Skeletal muscle tissue (tissue), 4 donors: ENCODE data around the gene RAP1GAP. TPM values are rescaled to one million over a fixed set of nuclear protein-coding genes. Genes with fewer than 3 reads are reported as not detected.

Experiments used
- H3K27ac ChIP-seq: one replicate; pipeline ENCODE4 v1.7.0; 2013; ENCODE audit warnings: mild to moderate bottlenecking, low read depth, low read length, inconsistent platforms
- H3K27me3 ChIP-seq, 3 donors: one replicate each; pipeline ENCODE4 v1.7.0; 2013; ENCODE audit warnings: low read length in 3 of 3; ENCODE audit not compliant: control insufficient read depth in 3 of 3, insufficient read depth in 3 of 3
- H3K36me3 ChIP-seq, 3 donors: one replicate each; pipeline ENCODE4 v1.7.0; 2013; ENCODE audit warnings: low read length in 3 of 3; ENCODE audit not compliant: control insufficient read depth in 3 of 3, insufficient read depth in 3 of 3
- H3K4me1 ChIP-seq, 3 donors: one replicate each; pipeline ENCODE4 v1.7.0; 2013; ENCODE audit warnings: low read length in 3 of 3, mild to moderate bottlenecking in 3 of 3; ENCODE audit not compliant: control insufficient read depth in 3 of 3, insufficient read depth in 3 of 3
- H3K4me3 ChIP-seq, 3 donors: one replicate each; pipeline ENCODE4 v1.7.0; 2013; ENCODE audit warnings: low read length in 3 of 3
- H3K9ac ChIP-seq, 3 donors: one replicate each; pipeline ENCODE4 v1.7.0; 2013; ENCODE audit warnings: low read length in 3 of 3, mild to moderate bottlenecking in 3 of 3, moderate library complexity in 2 of 3, low read depth in 1 of 3
- H3K9me3 ChIP-seq, 3 donors: one replicate each; pipeline ENCODE4 v1.7.0; 2013; ENCODE audit warnings: low read length in 3 of 3; ENCODE audit not compliant: control insufficient read depth in 3 of 3
- total RNA-seq: library from RNA; depleted of rRNA; stranded (reverse); fragments of >200 nt; gene quantifications from one replicate; pipeline ENCODE4 v1.2.3, GENCODE V29; 2014
- donor health status: Osteomylitis.

Gene RAP1GAP
- total RNA-seq, 1 donor from 2014 or later = 1.0 TPM

DNA sequence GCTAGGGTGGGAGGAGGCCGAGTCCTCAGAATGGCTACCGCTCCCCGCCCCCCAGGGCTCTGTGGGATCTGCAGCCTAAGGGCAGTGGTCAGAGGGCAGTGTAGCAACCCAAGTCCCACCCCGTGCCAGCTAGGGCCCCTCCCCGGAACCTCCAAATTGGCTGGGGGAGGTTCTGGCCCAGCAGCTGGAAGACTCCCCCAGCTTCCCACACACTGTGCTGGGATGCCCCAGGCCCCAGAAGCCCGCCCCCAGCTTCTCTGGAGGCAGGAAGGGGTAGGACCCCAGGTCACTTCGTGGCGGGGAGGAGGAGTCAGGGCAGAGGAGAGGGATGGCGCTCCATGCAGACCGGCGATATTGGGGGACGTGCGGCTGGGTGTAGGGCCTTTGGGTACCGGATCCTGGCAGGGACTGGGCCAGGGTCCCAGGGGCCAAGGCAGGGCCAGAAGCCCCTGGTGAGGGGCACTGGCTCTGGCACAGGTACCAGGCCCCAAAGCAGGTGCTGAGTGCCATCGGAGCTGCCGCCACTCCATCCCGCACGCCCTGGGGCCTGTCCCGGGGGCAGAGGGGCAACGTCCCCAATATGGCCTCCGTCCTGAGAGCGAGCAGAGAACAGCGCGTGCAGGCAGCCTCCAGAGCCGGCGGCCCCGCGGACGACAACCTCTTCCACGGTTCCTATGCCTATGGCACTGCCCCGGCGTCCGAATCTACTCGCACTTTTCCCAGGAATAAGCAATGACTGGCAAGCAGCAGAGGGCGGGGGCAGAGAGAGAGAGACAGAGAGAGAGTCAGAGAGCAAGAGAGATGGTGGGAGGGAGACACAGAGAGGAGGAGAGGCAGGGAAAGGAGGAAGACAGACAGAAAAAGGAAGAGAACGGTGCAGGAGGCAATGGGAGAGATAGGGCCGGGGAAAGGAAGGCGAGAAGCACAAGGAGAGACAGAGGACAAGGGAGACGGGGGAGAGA lies 65.7 kb downstream of the RAP1GAP start:
- Histone ChIP-seq H3K27me3 (peaks cover 14 to 45% (median 32%) of the 10 kb centered on the region in 3 donors), H3K4me1 (no peaks in the 10 kb centered on the region), H3K27ac (no peak overlapping the region), H3K36me3 (no peaks in the 10 kb centered on the region), H3K9me3 (no peaks in the 10 kb centered on the region), H3K4me3 (no peak overlapping the region), H3K9ac (no peak overlapping the region)

- H3K4me3 ChIP-seq = no peak overlapping the region
- no peak overlapping the region for H3K9ac ChIP-seq
- no peaks in the 10 kb centered on the region for H3K4me1 ChIP-seq
- no peak overlapping the region for H3K27ac ChIP-seq
- H3K36me3 ChIP-seq = no peaks in the 10 kb centered on the region
- H3K9me3 ChIP-seq = no peaks in the 10 kb centered on the region
- H3K27me3 ChIP-seq = peaks cover 9 to 56% (median 40%) of the 10 kb centered on the region in 3 donors
These were observed 67.7 kb downstream of the RAP1GAP start for GRCh38 chr1:21601278-21602048.

GRCh38 chr1:21599402-21599801 lies 69.8 kb downstream of the RAP1GAP start:
- H3K9ac ChIP-seq = no peak overlapping the region
- peaks cover 12 to 70% (median 56%) of the 10 kb centered on the region in 3 donors for H3K27me3 ChIP-seq
- H3K4me1 ChIP-seq = no peaks in the 10 kb centered on the region
- H3K27ac ChIP-seq = no peak overlapping the region
- no peaks in the 10 kb centered on the region for H3K9me3 ChIP-seq
- H3K36me3 ChIP-seq = no peaks in the 10 kb centered on the region
- H3K4me3 ChIP-seq = no peak overlapping the region

DNA sequence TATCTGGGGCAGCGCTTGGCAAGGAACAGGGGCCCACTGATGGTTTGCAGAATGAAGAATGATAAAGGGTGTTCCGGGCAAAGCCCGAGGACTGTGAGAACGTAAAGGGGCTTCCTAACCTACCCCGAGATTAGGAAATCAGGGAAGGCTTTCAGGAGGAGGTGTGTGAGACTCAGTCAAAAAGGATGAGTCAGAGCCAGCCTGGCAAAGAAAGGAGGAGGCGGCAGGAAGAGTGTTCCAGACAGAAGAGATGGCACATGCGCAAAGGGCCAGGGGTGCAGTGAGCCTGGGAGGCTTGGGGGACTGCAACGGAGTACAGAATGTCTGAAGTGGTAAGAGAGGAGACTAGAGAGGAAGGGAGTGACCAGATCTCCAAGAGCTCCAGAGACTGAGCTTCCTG lies 70.3 kb downstream of the RAP1GAP start:
- Histone ChIP-seq H3K27me3 (peaks cover 13 to 75% (median 61%) of the 10 kb centered on the region in 3 donors), H3K36me3 (no peaks in the 10 kb centered on the region), H3K9ac (no peak overlapping the region), H3K4me1 (no peaks in the 10 kb centered on the region), H3K27ac (no peak overlapping the region), H3K9me3 (no peaks in the 10 kb centered on the region), H3K4me3 (no peak overlapping the region)

GRCh38 chr1:21598417-21598816 lies 70.7 kb downstream of the RAP1GAP start:
- H3K27ac ChIP-seq = no peak overlapping the region
- H3K27me3 ChIP-seq = peaks cover 14 to 77% (median 65%) of the 10 kb centered on the region in 3 donors
- H3K36me3 ChIP-seq = no peaks in the 10 kb centered on the region
- no peaks in the 10 kb centered on the region for H3K4me1 ChIP-seq
- no peak overlapping the region for H3K9ac ChIP-seq
- H3K4me3 ChIP-seq = no peak overlapping the region
- H3K9me3 ChIP-seq = no peaks in the 10 kb centered on the region

DNA sequence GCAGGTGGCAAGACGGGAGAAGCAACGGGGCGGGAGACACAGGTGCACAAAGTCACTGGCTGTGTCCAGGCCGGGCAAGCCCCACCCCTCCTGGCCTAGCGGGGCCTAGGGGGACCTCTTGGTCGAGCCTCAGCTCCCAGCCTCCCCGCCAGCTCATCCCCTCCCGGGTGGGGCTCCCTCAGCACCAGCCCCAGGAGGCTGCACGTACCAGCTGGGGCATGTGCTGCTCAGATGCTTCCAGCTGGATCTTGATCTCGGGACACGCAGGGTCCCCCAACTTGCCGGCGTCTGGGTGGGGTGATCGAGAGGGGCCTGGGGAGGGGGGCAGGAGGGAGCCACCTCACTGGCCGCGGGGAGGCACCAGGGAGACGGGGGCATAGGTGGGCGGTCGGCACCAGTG lies 71.4 kb downstream of the RAP1GAP start:
- Histone ChIP-seq H3K4me3 (no peak overlapping the region), H3K27me3 (peaks cover 14 to 79% (median 71%) of the 10 kb centered on the region in 3 donors)

DNA sequence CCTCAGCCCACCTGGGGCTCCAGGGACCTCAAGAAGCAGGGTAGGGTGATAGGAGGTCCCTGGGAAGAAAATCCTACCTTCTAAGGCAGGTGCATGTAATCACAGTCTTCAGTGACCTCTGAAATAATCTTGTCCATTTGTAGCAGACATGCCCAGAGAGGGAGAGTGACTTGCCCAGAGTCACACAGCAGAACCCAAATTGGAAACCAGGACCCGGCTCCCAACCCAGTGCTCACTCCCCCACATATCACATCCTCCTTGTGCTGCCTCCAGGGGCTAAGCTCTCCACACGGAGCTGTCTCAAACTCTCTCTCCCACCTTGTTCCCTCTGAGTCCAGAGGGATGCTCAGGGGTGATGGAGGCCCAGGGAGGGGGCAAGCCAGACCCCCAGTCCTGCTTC lies 72.5 kb downstream of the RAP1GAP start:
- Histone ChIP-seq H3K27ac (no peak overlapping the region), H3K9ac (no peak overlapping the region), H3K36me3 (no peaks in the 10 kb centered on the region), H3K9me3 (no peaks in the 10 kb centered on the region), H3K4me3 (no peak overlapping the region), H3K4me1 (no peaks in the 10 kb centered on the region), H3K27me3 (peaks cover 11 to 78% (median 71%) of the 10 kb centered on the region in 3 donors)

More for the DNA sequence above, 71.4 kb downstream of the RAP1GAP start:
- H3K9me3 ChIP-seq = no peaks in the 10 kb centered on the region
- H3K4me1 ChIP-seq = no peaks in the 10 kb centered on the region
- H3K36me3 ChIP-seq = no peaks in the 10 kb centered on the region
- no peak overlapping the region for H3K9ac ChIP-seq
- H3K27ac ChIP-seq = no peak overlapping the region

DNA sequence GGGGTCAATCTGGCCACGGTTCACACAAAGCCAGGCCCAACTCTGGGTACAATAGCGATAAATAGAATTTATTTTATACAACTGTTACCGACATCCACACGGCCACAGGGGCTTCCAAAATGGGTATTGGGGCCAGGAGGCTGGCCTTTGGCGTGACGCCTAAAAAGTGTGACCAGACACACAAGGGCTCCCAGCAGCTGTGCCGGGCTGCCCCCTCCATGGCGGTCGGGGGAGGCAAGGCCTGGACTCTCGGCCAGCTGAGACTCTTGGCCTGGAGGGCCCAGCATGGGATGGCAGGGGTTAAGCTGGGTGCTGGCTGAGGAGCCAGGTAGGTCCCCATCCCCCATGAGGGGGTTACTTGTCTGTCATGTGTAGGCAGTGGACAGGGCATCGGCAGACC lies 73.0 kb downstream of the RAP1GAP start:
- Histone ChIP-seq H3K27ac (no peak overlapping the region), H3K9ac (no peak overlapping the region), H3K9me3 (no peaks in the 10 kb centered on the region), H3K4me1 (no peaks in the 10 kb centered on the region), H3K36me3 (no peaks in the 10 kb centered on the region), H3K27me3 (peaks cover 15 to 77% (median 71%) of the 10 kb centered on the region in 3 donors), H3K4me3 (no peak overlapping the region)

DNA sequence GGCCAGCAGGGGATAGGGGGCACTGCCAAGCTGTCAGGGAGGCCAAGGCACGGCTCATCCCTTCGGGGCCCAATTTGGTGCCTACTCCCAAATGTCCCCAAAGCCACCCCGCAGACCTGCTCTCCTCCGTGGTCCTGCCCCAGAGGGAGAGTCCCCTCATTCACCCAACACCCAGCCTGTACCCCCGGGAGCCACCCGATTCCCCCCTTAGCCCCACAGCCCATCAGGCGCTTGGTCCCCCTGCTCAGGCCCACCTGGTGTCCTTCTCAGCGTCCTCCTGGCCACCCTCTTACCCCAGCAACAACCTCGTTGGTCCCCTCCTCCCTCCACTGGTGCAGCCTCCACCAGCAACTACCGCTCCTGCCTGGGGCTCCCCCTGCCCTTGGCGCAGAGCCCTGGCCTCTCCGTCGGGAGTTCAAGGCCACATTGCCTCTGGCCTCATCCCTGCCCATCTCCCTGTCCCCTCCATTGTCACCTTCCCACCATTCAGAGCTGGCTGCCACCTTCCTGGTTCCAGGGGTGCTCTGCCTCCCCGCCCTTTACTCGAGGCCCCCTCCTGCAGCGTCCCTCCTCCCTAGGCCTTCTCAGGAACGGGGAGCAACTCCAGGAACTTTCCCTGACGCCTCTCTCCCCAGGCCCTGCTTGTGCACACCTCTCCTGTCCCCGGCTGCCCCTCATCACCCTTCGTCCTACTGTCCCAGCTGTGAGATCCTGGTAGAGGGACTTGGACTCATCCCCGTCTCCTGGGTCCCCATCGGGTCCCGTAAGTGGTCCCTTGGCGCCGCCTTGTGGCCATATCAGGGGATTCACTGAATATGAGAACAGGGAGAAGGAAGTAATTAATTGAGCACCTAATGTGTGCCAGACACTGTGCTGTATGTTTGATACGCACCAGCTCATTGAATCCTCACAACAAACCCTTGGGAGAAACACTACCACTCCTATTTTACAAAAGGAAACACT lies 73.9 kb downstream of the RAP1GAP start:
- H3K36me3 ChIP-seq = no peaks in the 10 kb centered on the region
- H3K9ac ChIP-seq = no peak overlapping the region
- peaks cover 23 to 82% (median 78%) of the 10 kb centered on the region in 3 donors for H3K27me3 ChIP-seq
- no peaks in the 10 kb centered on the region for H3K4me1 ChIP-seq
- H3K4me3 ChIP-seq = no peak overlapping the region
- no peaks in the 10 kb centered on the region for H3K9me3 ChIP-seq
- H3K27ac ChIP-seq = no peak overlapping the region
